Activated CD8-positive, alpha-beta T cell treated with anti-CD3 and anti-CD28 coated beads, Interleukin-2, amount 10 ng/mL, durations not matched to agents 7 days and 5 days (primary cell): Measurements from ENCODE around the gene TASP1. TPM values are rescaled to one million over a fixed set of nuclear protein-coding genes. Genes with fewer than 3 reads are reported as not detected.
A peak's percentile ranks its signal among the peaks of the same experiment; 100 is the strongest.
"Not testable (repeated sequence)": the region's sequence is repeated elsewhere in the genome, so short reads cannot be mapped to it uniquely, and the experiment has no call there.

Source experiments
- ATAC-seq: fragments of 150-1000 bp; cut with Tn5 transposase; one replicate; pipeline ENCODE4 v1.10.0; 2021; ENCODE audit warnings: moderate library complexity
- CTCF ChIA-PET: fragments of 350-600 bp; sonication (Branson Sonifier 250); formaldehyde crosslinking; loops from one replicate; lab custom pipeline; 2021; ENCODE audit warnings: antibody characterized with exemption; lab: Charles Lee
- POLR2A ChIA-PET: fragments of 350-600 bp; sonication (Branson Sonifier 250); formaldehyde crosslinking; loops from one replicate; lab custom pipeline; 2021; ENCODE audit warnings: antibody characterized with exemption; lab: Charles Lee
- DNase-seq: peaks from one replicate; pipeline ENCODE4 v3.0.0-alpha.2; 2020
- H3K27ac Mint-ChIP-seq: one replicate; pipeline ENCODE4 v1.8.0; 2021; ENCODE audit warnings: mild to moderate bottlenecking, mixed read lengths
- H3K27me3 Mint-ChIP-seq: one replicate; pipeline ENCODE4 v1.8.0; 2021; ENCODE audit warnings: low read depth, mixed read lengths
- H3K36me3 Mint-ChIP-seq: one replicate; pipeline ENCODE4 v1.8.0; 2021; ENCODE audit warnings: low read depth, mixed read lengths
- H3K4me1 Mint-ChIP-seq: one replicate; pipeline ENCODE4 v1.8.0; 2021; ENCODE audit warnings: low read depth, mixed read lengths
- H3K4me3 Mint-ChIP-seq: one replicate; pipeline ENCODE4 v1.8.0; 2021; ENCODE audit warnings: mild to moderate bottlenecking, mixed read lengths
- H3K9me3 Mint-ChIP-seq: one replicate; pipeline ENCODE4 v1.8.0; 2022; ENCODE audit warnings: mixed read lengths; ENCODE audit not compliant: insufficient read depth
- total RNA-seq, 2 experiments: library from RNA; stranded (reverse); gene quantifications; one replicate each; pipeline ENCODE4 v1.2.3, GENCODE V29; 2021

The TASP1 gene
- total RNA-seq, 2 experiments from 2014 or later: 9.6 to 11.8 TPM

DNA sequence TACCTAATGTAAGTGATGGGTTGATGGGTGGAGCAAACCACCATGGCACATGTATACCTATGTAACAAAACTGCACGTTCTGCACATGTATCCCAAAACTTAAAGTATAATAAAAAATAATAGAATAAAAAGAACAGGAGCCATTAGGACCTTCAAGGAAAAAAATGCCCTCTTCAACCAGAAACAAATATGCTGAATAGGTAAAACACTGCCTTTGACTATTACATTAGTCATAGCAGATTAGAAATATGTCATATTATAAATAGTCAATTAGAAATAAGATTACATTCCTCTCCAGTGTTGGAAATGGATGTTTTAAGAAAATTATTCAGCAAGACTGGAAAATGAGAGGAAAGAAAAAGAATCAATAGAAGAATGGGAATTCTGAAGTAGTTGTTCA, 153.7 kb downstream of the TASP1 start:
- H3K27me3 Mint-ChIP-seq, H3K4me3 Mint-ChIP-seq, H3K9me3 Mint-ChIP-seq, POLR2A ChIA-PET, H3K4me1 Mint-ChIP-seq, H3K27ac Mint-ChIP-seq, DNase-seq, ATAC-seq: not testable (repeated sequence)
- H3K36me3 Mint-ChIP-seq: peaks cover 22% of the 10 kb centered on the region
- CTCF ChIA-PET: interaction anchor here (1.0 kb wide), 1 partner anchor 62 kb away, joined by 3 read pairs; no protein-coding TSS in a partner anchor

DNA sequence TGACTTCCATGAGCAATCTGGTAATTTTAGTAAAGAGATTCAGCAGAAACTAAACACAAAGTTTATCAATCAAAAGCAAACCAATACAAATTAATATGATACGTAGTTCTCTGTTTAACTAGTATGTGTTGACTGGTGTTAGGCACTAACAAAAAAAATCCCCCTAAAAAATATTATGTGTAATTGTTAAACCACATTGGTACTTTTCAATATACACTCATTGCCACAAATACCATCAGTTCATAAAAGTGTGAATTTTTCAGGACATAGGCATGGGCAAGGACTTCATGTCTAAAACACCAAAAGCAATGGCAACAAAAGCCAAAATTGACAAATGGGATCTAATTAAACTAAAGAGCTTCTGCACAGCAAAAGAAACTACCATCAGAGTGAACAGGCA, 155.3 kb downstream of the TASP1 start:
- POLR2A ChIA-PET: not testable (repeated sequence)

DNA sequence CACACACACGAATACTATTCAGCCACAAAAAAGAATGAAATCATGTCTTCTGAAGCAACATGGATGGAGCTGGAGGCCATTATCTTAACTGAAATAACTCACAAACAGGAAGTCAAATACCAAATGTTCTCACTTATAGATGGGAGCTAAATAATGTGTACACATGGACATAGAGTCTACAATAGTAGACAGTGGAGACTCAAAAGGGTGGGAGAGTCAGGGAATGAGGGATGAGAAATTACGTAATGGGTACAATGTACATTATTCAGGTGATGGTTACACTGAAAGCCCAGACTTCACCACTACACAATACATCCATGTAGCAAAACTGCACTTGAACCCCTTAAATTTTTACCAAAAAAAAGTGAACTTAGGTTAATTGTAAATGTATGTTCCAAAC, 160.4 kb downstream of the TASP1 start:
- H3K27me3 Mint-ChIP-seq: no peaks in the 10 kb centered on the region
- no peak for DNase-seq
- peaks cover 22% of the 10 kb centered on the region for H3K36me3 Mint-ChIP-seq
- POLR2A ChIA-PET: interaction anchor here (0.7 kb wide), 1 partner anchor 699 kb away, joined by 4 read pairs; no protein-coding TSS in a partner anchor
- no peak overlapping the region for H3K4me3 Mint-ChIP-seq
- CTCF ChIA-PET: no interaction called here
- H3K9me3 Mint-ChIP-seq: no peaks in the 10 kb centered on the region
- H3K4me1 Mint-ChIP-seq: no peaks in the 10 kb centered on the region
- ATAC-seq: no peak
- no peak overlapping the region for H3K27ac Mint-ChIP-seq

More for the DNA sequence above, 155.3 kb downstream of the TASP1 start:
- H3K27me3 Mint-ChIP-seq, H3K9me3 Mint-ChIP-seq, H3K27ac Mint-ChIP-seq, DNase-seq, CTCF ChIA-PET, ATAC-seq, H3K4me3 Mint-ChIP-seq, H3K4me1 Mint-ChIP-seq: not testable (repeated sequence)
- peaks cover 22% of the 10 kb centered on the region for H3K36me3 Mint-ChIP-seq

DNA sequence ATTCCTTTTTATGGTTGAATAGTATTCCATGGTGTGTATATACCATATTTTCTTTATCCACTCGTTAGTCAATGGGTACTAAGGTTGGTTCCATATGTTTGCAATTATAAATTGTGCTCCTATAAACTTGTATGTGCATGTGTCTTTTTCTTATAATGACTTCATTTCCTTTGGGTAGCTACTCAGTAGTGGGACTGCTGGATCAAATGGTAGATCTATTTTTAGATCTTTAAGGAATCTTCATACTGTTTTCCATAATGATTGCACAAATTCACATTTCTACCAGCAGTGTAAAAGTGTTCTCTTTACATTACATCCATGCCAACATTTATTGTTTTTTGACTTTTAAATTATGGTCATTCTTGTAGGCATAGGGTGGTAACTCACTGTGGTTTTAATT, 164.3 kb downstream of the TASP1 start:
- ATAC-seq (no peak), DNase-seq (no peak)
- POLR2A ChIA-PET: no interaction called here
- Mint-ChIP-seq H3K4me1 (no peaks in the 10 kb centered on the region), H3K27me3 (no peaks in the 10 kb centered on the region), H3K9me3 (peaks cover 13% of the 10 kb centered on the region), H3K36me3 (peaks cover 3% of the 10 kb centered on the region), H3K4me3 (no peak overlapping the region), H3K27ac (no peak overlapping the region)
- CTCF ChIA-PET: no interaction called here

DNA sequence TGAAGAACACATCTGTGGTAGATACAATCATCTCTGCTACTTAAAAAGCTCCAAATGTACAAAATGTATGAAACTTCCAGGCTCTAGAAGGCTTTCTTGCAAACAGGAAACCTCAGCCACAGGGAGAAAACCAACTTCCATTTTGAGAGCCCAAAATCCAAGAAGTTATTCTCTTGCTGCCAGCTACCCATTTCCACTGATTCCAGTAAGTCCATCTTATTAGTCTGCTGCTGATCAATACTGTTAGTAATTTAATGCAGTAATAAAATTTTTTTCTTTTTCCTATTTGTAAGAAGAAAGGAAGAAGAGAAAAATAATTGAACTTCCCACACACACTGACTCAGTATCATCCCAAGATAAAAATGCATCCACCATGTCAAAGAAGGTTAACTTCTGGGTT, 169.5 kb downstream of the TASP1 start:
- ChIA-PET CTCF (interaction anchor here (0.7 to 1.9 kb wide), 2 partner anchors 10 to 287 kb away, joined by 3 to 8 read pairs; no protein-coding TSS in a partner anchor), POLR2A (no interaction called here)
- Mint-ChIP-seq H3K4me1 (no peaks in the 10 kb centered on the region), H3K27me3 (no peaks in the 10 kb centered on the region), H3K27ac (no peak overlapping the region), H3K36me3 (peaks cover 3% of the 10 kb centered on the region), H3K4me3 (no peak overlapping the region), H3K9me3 (peaks cover 17% of the 10 kb centered on the region)
- ATAC-seq (no peak), DNase-seq (no peak)

DNA sequence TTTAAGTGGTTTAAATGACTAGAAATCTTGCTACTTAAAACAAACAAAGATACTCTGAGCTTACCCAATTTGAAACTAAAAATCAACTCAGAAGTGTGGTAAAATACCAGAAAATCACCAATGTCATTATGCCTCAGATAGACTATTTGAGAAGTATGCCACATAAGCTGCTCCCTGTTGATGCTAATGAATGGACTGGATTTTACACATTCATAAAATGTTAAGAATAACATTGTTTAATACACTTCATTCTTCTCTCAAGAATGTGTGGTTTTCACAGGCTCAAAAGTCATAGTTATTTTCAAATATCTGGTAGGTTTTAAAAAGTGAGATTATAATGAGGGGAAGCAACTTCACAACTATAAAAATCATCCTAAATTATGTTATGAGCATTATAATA, 170.6 kb downstream of the TASP1 start:
- peaks cover 17% of the 10 kb centered on the region for H3K9me3 Mint-ChIP-seq
- ATAC-seq (no peak), DNase-seq (no peak)
- no peaks in the 10 kb centered on the region for H3K4me1 Mint-ChIP-seq
- H3K36me3 Mint-ChIP-seq: peaks cover 3% of the 10 kb centered on the region
- ChIA-PET CTCF (interaction anchor here (1.9 kb wide), 1 partner anchor 8 kb away, joined by 8 read pairs; no protein-coding TSS in a partner anchor), POLR2A (no interaction called here)
- no peaks in the 10 kb centered on the region for H3K27me3 Mint-ChIP-seq
- H3K27ac Mint-ChIP-seq: no peak overlapping the region
- H3K4me3 Mint-ChIP-seq: no peak overlapping the region

DNA sequence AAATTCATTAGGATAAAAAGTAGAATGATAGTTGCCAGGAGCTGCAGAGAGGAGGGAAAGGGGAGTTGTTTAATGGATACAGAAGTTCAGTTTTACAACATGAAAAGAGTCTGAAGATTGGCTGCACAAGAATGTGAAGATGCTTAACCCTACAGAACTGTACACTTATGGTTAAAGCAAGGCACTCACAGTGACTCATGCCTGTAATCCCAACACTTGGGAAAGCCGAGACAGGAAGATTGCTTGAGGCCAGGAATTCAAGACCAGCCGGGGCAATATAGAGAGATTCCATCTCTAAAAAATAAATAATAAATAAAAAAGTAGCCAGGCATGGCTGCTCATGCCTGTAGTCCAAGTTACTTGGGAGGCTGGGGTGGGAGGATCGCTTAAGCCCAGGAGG, 174.0 kb downstream of the TASP1 start:
- Mint-ChIP-seq H3K27me3 (no peaks in the 10 kb centered on the region), H3K4me1 (no peaks in the 10 kb centered on the region), H3K36me3 (no peaks in the 10 kb centered on the region), H3K27ac (no peak overlapping the region), H3K4me3 (no peak overlapping the region), H3K9me3 (peaks cover 5% of the 10 kb centered on the region)
- ATAC-seq (no peak), DNase-seq (no peak)
- ChIA-PET POLR2A (no interaction called here), CTCF (no interaction called here)

DNA sequence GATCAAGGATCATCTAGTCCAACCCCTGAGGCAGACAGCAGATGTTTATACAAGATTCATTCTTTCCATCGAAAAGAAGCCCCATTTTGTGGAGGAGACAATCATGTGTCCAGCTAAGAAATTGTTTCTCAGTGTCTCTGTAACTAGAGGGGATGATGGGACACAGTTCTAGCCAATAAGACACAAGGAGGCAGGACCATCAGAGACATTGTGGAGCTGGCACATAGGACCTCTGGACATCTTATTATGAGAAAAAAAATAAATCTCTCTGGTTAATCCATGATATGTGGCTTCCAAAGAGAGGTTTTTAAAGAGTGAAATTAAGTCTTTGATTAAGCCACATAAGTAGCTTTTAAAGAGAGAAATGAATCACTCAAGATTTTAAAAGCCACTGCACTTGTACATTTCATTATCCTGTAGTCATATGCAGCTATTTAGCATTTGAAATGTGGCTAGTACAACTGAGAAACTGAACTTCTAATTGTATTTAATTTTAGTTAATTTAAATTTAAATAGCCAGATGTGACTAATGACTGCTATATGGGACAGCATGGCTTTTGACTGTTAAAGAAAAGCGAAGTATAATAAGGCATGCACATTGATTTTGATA, 176.8 kb downstream of the TASP1 start:
- Mint-ChIP-seq H3K27me3 (no peaks in the 10 kb centered on the region), H3K4me3 (no peak overlapping the region), H3K9me3 (no peaks in the 10 kb centered on the region), H3K36me3 (no peaks in the 10 kb centered on the region), H3K4me1 (no peaks in the 10 kb centered on the region), H3K27ac (no peak overlapping the region)
- DNase-seq (no peak), ATAC-seq (no peak)
- ChIA-PET CTCF (interaction anchor here (0.5 to 5.8 kb wide), 3 partner anchors 10 to 86 kb away, joined by 3 to 40 read pairs (median 6); no protein-coding TSS in a partner anchor), POLR2A (no interaction called here)

DNA sequence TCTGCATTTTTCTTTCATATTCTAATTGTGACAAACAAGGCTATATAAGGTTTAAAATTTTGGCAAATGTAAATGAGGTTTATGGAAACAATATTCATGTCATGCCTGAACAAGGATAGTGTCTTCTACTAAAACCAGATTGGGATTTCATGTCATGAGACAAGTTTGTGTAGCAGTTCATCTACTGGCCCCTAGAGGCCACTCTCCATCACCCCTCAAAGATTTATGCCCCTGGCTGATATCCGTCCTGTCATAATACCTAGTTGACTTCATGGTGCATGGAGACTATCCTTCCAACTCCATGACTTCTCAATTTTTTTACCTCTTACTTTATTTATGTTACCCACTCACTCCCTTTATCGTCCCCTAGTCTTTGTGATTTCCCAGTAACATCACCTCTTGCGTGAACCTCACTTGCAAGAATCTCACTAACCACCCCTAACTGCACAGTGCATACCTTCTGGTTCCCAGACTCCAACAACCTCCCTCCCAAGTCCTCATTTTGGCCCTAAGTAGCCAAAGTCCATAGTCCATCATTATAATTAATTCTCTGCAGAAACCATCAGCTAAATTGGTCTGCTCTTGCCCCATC, 179.8 kb downstream of the TASP1 start:
- ChIA-PET POLR2A (no interaction called here), CTCF (interaction anchor here (0.6 to 5.8 kb wide), 9 partner anchors 10 to 340 kb away, joined by 3 to 40 read pairs (median 3); no protein-coding TSS in a partner anchor)
- H3K4me3 Mint-ChIP-seq: no peak overlapping the region
- ATAC-seq (no peak), DNase-seq (peak; percentile 26)
- H3K27ac Mint-ChIP-seq: no peak overlapping the region
- H3K27me3 Mint-ChIP-seq: no peaks in the 10 kb centered on the region
- no peaks in the 10 kb centered on the region for H3K9me3 Mint-ChIP-seq
- no peaks in the 10 kb centered on the region for H3K36me3 Mint-ChIP-seq
- H3K4me1 Mint-ChIP-seq: no peaks in the 10 kb centered on the region

DNA sequence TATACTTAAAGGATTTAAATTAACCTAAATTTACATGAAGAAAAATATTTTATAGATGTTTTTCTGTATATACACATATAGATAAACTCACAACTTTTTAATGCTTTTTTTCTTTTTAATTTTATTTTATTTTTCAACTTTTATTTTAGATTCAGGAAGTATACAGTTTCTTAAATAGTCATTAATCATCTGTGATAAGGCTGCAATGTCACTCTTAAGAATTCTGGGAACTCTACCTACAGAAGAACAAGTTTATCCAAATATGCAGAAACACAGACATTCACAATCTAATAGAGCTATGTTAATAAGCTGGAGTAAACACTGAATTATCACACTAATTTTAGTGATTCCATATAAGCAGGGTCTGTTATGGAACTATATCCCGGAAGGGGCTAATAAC, 181.2 kb downstream of the TASP1 start:
- Mint-ChIP-seq H3K36me3 (no peaks in the 10 kb centered on the region), H3K27ac (no peak overlapping the region), H3K4me1 (no peaks in the 10 kb centered on the region), H3K27me3 (no peaks in the 10 kb centered on the region), H3K4me3 (no peak overlapping the region), H3K9me3 (no peaks in the 10 kb centered on the region)
- ChIA-PET CTCF (interaction anchor here (5.8 kb wide), 1 partner anchor 90 kb away, joined by 40 read pairs; no protein-coding TSS in a partner anchor), POLR2A (no interaction called here)
- DNase-seq: no peak
- ATAC-seq: no peak

DNA sequence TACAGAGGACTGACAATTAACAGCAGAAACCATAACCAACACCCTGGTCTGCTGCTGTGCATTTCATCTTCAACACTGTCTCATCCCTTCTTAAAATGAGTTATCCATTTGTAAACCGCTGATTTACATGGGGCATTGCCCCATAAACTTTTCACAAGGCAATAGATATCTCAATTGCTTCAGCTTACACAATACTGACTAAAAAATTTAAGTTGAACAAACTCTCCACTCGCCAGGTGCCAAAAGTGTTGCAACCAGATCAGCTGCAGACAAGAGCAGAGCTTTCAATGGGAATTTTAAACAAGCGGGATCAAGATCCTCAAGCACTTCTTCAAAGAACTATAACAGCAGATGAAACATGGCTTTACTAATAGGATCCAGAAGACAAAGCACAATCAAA, 183.0 kb downstream of the TASP1 start:
- no peaks in the 10 kb centered on the region for H3K9me3 Mint-ChIP-seq
- DNase-seq: no peak
- no peak overlapping the region for H3K4me3 Mint-ChIP-seq
- no peaks in the 10 kb centered on the region for H3K4me1 Mint-ChIP-seq
- H3K27me3 Mint-ChIP-seq: no peaks in the 10 kb centered on the region
- ATAC-seq: no peak
- no peak overlapping the region for H3K27ac Mint-ChIP-seq
- ChIA-PET POLR2A (no interaction called here), CTCF (interaction anchor here (1.3 kb wide), 1 partner anchor 91 kb away, joined by 3 read pairs; no protein-coding TSS in a partner anchor)
- no peaks in the 10 kb centered on the region for H3K36me3 Mint-ChIP-seq

DNA sequence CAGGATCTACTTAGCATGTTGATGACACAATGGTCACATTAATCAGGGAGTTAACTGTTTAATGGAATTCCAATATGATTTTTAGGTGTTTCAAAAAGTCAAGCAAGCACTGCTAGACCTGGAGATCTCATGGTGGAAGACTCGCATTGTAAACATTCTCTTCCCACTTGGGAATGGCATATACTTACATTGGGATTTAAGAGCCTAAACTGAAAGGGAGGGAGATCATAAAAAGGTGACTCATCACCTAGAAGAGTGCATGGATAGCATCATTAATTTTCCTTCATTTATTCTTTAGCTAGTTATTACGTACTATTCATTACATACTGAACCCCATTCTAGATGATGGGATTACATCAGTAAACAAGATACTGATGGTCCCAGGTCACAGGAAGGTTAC, 185.4 kb downstream of the TASP1 start:
- POLR2A ChIA-PET: no interaction called here

More for the DNA sequence above, 185.4 kb downstream of the TASP1 start:
- CTCF ChIA-PET: no interaction called here
- ATAC-seq (no peak), DNase-seq (no peak)
- no peaks in the 10 kb centered on the region for H3K4me1 Mint-ChIP-seq
- H3K27me3 Mint-ChIP-seq: no peaks in the 10 kb centered on the region
- H3K4me3 Mint-ChIP-seq: no peak overlapping the region
- H3K9me3 Mint-ChIP-seq: no peaks in the 10 kb centered on the region
- no peaks in the 10 kb centered on the region for H3K36me3 Mint-ChIP-seq
- no peak overlapping the region for H3K27ac Mint-ChIP-seq
